ENCODE measurements around the gene MARK2. TPM values are rescaled to one million over a fixed set of nuclear protein-coding genes. Genes with fewer than 3 reads are reported as not detected.

Gene MARK2
- total RNA-seq, 1 donor from 2014 or later = 25.4 TPM

- Histone ChIP-seq H3K36me3 (no peaks in the 10 kb centered on the region), H3K4me3 (no peak overlapping the region), H3K9me3 (ENCODE audit: low read depth) (no peaks in the 10 kb centered on the region), H3K4me2 (no peak overlapping the region), H3K79me2 (ENCODE audit: low read depth) (peaks cover 99% of the 10 kb centered on the region), H2AFZ (replicated peaks) (no peak overlapping the region), H3K9ac (no peak overlapping the region), H3K4me1 (peaks cover 17% of the 10 kb centered on the region), H4K20me1 (ENCODE audit: low read depth) (peaks cover 58% of the 10 kb centered on the region), H3K27ac (no peak overlapping the region), H3K27me3 (no peaks in the 10 kb centered on the region), H3F3A (ENCODE audit: low read depth) (peaks cover 11% of the 10 kb centered on the region)
- H3K27ac Mint-ChIP-seq = no peak overlapping the region
- H3K27me3 Mint-ChIP-seq (ENCODE audit: insufficient read depth, low read depth) = peaks cover 4% of the 10 kb centered on the region
- H3K4me3 Mint-ChIP-seq = no peak overlapping the region
- no peak for TF ChIP-seq EZH2phosphoT487 (IDR thresholded peaks at IDR 0.05)
- TF ChIP-seq EZH2 (IDR thresholded peaks at IDR 0.05) = no peak
- TF ChIP-seq, protein P1, sequence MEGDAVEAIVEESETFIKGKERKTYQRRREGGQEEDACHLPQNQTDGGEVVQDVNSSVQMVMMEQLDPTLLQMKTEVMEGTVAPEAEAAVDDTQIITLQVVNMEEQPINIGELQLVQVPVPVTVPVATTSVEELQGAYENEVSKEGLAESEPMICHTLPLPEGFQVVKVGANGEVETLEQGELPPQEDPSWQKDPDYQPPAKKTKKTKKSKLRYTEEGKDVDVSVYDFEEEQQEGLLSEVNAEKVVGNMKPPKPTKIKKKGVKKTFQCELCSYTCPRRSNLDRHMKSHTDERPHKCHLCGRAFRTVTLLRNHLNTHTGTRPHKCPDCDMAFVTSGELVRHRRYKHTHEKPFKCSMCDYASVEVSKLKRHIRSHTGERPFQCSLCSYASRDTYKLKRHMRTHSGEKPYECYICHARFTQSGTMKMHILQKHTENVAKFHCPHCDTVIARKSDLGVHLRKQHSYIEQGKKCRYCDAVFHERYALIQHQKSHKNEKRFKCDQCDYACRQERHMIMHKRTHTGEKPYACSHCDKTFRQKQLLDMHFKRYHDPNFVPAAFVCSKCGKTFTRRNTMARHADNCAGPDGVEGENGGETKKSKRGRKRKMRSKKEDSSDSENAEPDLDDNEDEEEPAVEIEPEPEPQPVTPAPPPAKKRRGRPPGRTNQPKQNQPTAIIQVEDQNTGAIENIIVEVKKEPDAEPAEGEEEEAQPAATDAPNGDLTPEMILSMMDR (IDR thresholded peaks at IDR 0.05) = no peak
- H3K4me1 Mint-ChIP-seq = peaks cover 17% of the 10 kb centered on the region
- DNase-seq (ENCODE audit: low spot score) = no peak
- H3K9me3 Mint-ChIP-seq = no peaks in the 10 kb centered on the region
- H3K36me3 Mint-ChIP-seq = peaks cover 15% of the 10 kb centered on the region
Measured at GRCh38 chr11:63853476-63853875, 14.6 kb downstream of the MARK2 start.

- Mint-ChIP-seq H3K27ac (no peak overlapping the region), H3K9me3 (no peaks in the 10 kb centered on the region), H3K36me3 (peaks cover 9% of the 10 kb centered on the region), H3K4me1 (peaks cover 15% of the 10 kb centered on the region), H3K4me3 (no peak overlapping the region), H3K27me3 (ENCODE audit: insufficient read depth, low read depth) (peaks cover 2% of the 10 kb centered on the region)
- no peaks in the 10 kb centered on the region for H3K9me3 ChIP-seq (ENCODE audit: low read depth)
- H3F3A ChIP-seq (ENCODE audit: low read depth) = peaks cover 11% of the 10 kb centered on the region
- H3K4me1 ChIP-seq = peaks cover 17% of the 10 kb centered on the region
- no peak overlapping the region for H3K4me3 ChIP-seq
- H2AFZ ChIP-seq (replicated peaks) = no peak overlapping the region
- TF ChIP-seq EZH2phosphoT487 (IDR thresholded peaks at IDR 0.05) (no peak), EZH2 (IDR thresholded peaks at IDR 0.05) (no peak)
- TF ChIP-seq, protein P1 (IDR thresholded peaks at IDR 0.05) = no peak
- no peak overlapping the region for H3K4me2 ChIP-seq
- peaks cover 99% of the 10 kb centered on the region for H3K79me2 ChIP-seq (ENCODE audit: low read depth)
- peaks cover 58% of the 10 kb centered on the region for H4K20me1 ChIP-seq (ENCODE audit: low read depth)
- no peak overlapping the region for H3K9ac ChIP-seq
- DNase-seq (ENCODE audit: low spot score) = no peak
- no peaks in the 10 kb centered on the region for H3K36me3 ChIP-seq
- H3K27ac ChIP-seq = no peak overlapping the region
- H3K27me3 ChIP-seq = no peaks in the 10 kb centered on the region
Measured at GRCh38 chr11:63854696-63855095, 15.8 kb downstream of the MARK2 start.

DNA sequence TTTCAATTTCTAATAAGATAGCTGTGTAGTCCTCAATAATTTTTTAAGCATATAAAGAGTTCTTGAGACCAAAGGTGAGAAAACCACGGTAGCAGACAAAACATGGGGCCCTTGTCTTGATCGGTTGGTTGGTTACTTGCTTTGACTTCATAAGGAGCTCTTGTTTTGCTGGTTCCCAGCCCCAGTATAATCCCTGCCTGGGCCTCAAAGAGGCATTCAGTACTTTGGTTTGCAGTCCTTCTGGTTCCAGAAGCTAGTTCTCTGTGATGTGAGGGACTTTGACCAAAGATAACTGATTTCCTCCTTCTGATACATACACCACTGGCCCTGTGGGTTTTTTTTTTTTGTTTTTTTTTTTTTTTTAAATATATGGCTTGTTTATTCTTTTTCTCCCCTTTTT is 17.1 kb downstream of the MARK2 start:
- TF ChIP-seq EZH2phosphoT487 (IDR thresholded peaks at IDR 0.05) = no peak
- TF ChIP-seq, protein P1 (IDR thresholded peaks at IDR 0.05) = no peak
- no peak for TF ChIP-seq EZH2 (IDR thresholded peaks at IDR 0.05)
- Mint-ChIP-seq H3K27ac (no peak overlapping the region), H3K4me3 (no peak overlapping the region), H3K36me3 (peaks cover 8% of the 10 kb centered on the region), H3K9me3 (no peaks in the 10 kb centered on the region), H3K27me3 (ENCODE audit: insufficient read depth, low read depth) (peaks cover 2% of the 10 kb centered on the region), H3K4me1 (peaks cover 18% of the 10 kb centered on the region)
- no peak overlapping the region for H3K9ac ChIP-seq
- peaks cover 97% of the 10 kb centered on the region for H3K79me2 ChIP-seq (ENCODE audit: low read depth)
- H3K27me3 ChIP-seq = no peaks in the 10 kb centered on the region
- no peak overlapping the region for H3K4me3 ChIP-seq
- H3K9me3 ChIP-seq (ENCODE audit: low read depth) = no peaks in the 10 kb centered on the region
- peaks cover 17% of the 10 kb centered on the region for H3K4me1 ChIP-seq
- peaks cover 49% of the 10 kb centered on the region for H4K20me1 ChIP-seq (ENCODE audit: low read depth)
- H2AFZ ChIP-seq (replicated peaks) = no peak overlapping the region
- DNase-seq (ENCODE audit: low spot score) = no peak
- no peaks in the 10 kb centered on the region for H3K36me3 ChIP-seq
- H3F3A ChIP-seq (ENCODE audit: low read depth) = peaks cover 9% of the 10 kb centered on the region
- H3K4me2 ChIP-seq = no peak overlapping the region
- no peak overlapping the region for H3K27ac ChIP-seq
